Cardiac muscle cell (in vitro differentiated cells and primary cell): ENCODE measurements around the gene METTL26. TPM values are rescaled to one million over a fixed set of nuclear protein-coding genes. Genes with fewer than 3 reads are reported as not detected.

Experiments
- DNase-seq, 2 donors: peaks; one replicate each; pipeline versions ENCODE4 v3.0.0 to v3.0.0-alpha.2; 2010 to 2017; ENCODE audit warnings: low read depth in 1 of 2, low spot score in 1 of 2
- H3K27ac ChIP-seq: fragments of 200-600 bp; sonication (generic); 2 replicates; pipeline ENCODE4 v1.5.1; 2016
- H3K27me3 ChIP-seq: fragments of 200-600 bp; sonication (generic); 2 replicates; pipeline ENCODE4 v1.6.0; 2016; ENCODE audit warnings: control low read depth
- H3K36me3 ChIP-seq: fragments of 200-600 bp; sonication (generic); 2 replicates; pipeline ENCODE4 v1.5.1; 2016; ENCODE audit warnings: control low read depth
- H3K4me1 ChIP-seq: fragments of 200-600 bp; sonication (generic); 2 replicates; pipeline ENCODE4 v1.8.1; 2017; ENCODE audit warnings: low read depth, mild to moderate bottlenecking, mixed run types
- H3K4me3 ChIP-seq: fragments of 200-600 bp; sonication (generic); 2 replicates; pipeline ENCODE4 v1.5.1; 2016; ENCODE audit warnings: mild to moderate bottlenecking
- H3K9me3 ChIP-seq: fragments of 200-600 bp; sonication (generic); 2 replicates; pipeline ENCODE4 v1.5.1; 2017; ENCODE audit warnings: low read depth, mild to moderate bottlenecking, control low read depth
- CTCF ChIP-seq: IDR thresholded peaks from 2 replicates; pipeline ENCODE4 v1.5.1; 2012; ENCODE audit warnings: low read depth, mild to moderate bottlenecking, low read length
- polyA plus RNA-seq: library from polyadenylated mRNA; unstranded; fragments of >200 nt; fragmentation: Nextera tagmentation; extraction: Ambion mirVana; gene quantifications from 2 replicates; pipeline ENCODE4 v1.2.1, GENCODE V29; 2016
- total RNA-seq: library from RNA; depleted of rRNA; stranded (reverse); fragments of >200 nt; gene quantifications from 2 replicates; pipeline ENCODE4 v1.2.3, GENCODE V29; 2016

METTL26 gene
- total and polyA plus RNA-seq, 2 experiments from 2014 or later: 153 to 196 TPM

- no peak overlapping the region for H3K4me3 ChIP-seq
- TF ChIP-seq CTCF: no peak
- H3K36me3 ChIP-seq: no peaks in the 10 kb centered on the region
- H3K27me3 ChIP-seq: no peaks in the 10 kb centered on the region
- no peak for DNase-seq
- no peak overlapping the region for H3K27ac ChIP-seq
- H3K4me1 ChIP-seq: no peaks in the 10 kb centered on the region
- H3K9me3 ChIP-seq: no peaks in the 10 kb centered on the region
Observed at GRCh38 chr16:657487-657886, 21.4 kb upstream of the METTL26 start.

- no peaks in the 10 kb centered on the region for H3K27me3 ChIP-seq
- H3K4me1 ChIP-seq: peaks cover 6% of the 10 kb centered on the region
- TF ChIP-seq CTCF: no peak
- H3K4me3 ChIP-seq: no peak overlapping the region
- no peak for DNase-seq
- no peaks in the 10 kb centered on the region for H3K36me3 ChIP-seq
- no peaks in the 10 kb centered on the region for H3K9me3 ChIP-seq
- H3K27ac ChIP-seq: no peak overlapping the region
Observed at GRCh38 chr16:654034-654433, 17.9 kb upstream of the METTL26 start.

GRCh38 chr16:652454-653305 is 16.6 kb upstream of the METTL26 start:
- H3K27ac ChIP-seq: no peak overlapping the region
- no peak for TF ChIP-seq CTCF
- no peak for DNase-seq
- no peaks in the 10 kb centered on the region for H3K9me3 ChIP-seq
- H3K36me3 ChIP-seq: no peaks in the 10 kb centered on the region
- H3K4me3 ChIP-seq: no peak overlapping the region
- H3K4me1 ChIP-seq: peaks cover 12% of the 10 kb centered on the region
- H3K27me3 ChIP-seq: no peaks in the 10 kb centered on the region

DNA sequence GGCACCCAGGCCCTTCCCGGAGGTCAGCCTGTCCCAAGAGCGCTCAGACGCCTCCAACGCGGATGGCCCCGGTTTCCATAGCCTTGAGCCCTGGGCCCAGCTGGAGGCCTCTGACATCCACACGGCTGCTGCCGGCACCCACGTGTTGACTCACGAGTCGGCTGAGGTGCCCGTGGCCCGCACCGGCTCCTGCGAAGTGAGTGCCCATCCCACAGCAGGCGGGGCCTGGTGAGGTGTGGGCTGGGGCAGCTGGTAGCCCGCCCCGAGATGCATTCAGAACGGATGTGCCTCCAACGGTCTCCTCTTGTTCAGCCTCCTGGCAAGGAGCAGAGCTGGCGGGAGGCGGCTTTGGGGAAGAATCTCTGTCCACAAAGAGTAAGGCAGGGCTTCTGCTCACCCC is 15.7 kb upstream of the METTL26 start:
- no peak overlapping the region for H3K4me3 ChIP-seq
- no peak for DNase-seq
- H3K27ac ChIP-seq: no peak overlapping the region
- H3K9me3 ChIP-seq: no peaks in the 10 kb centered on the region
- no peak for TF ChIP-seq CTCF
- peaks cover 12% of the 10 kb centered on the region for H3K4me1 ChIP-seq
- no peaks in the 10 kb centered on the region for H3K27me3 ChIP-seq
- no peaks in the 10 kb centered on the region for H3K36me3 ChIP-seq

DNA sequence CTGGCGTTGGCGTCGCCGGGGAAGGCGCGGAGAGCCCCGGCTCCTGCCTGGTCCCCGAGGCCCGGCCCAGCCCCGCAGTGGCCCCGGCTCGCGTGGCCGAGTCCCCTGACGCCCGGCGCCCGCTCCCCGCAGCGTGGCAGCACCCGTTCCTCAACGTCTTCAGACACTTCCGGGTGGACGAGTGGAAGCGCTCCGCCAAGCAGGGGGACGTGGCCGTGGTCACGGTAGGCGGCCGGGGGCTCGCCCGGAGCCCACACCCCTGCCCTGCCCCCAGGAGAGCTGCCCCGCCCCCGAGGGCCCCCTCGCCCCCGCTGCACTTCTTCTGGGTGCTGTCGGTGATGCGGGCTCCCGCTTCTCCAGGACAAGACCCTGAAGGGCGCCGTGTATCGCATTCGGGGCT is 13.5 kb upstream of the METTL26 start:
- no peak for TF ChIP-seq CTCF
- Histone ChIP-seq H3K27me3 (no peaks in the 10 kb centered on the region), H3K4me1 (peaks cover 12% of the 10 kb centered on the region), H3K4me3 (peak overlapping the region; percentile 66), H3K9me3 (no peaks in the 10 kb centered on the region), H3K27ac (no peak overlapping the region), H3K36me3 (no peaks in the 10 kb centered on the region)
- no peak for DNase-seq
